ENCODE results near the gene EGFL6. TPM values are rescaled to one million over a fixed set of nuclear protein-coding genes. Genes with fewer than 3 reads are reported as not detected.

The EGFL6 gene
- total RNA-seq, 2 experiments from 2014 or later: 2.1 to 2.7 TPM

GRCh38 chrX:13652850-13653693 lies 83.7 kb downstream of the EGFL6 start, which contains the start of gene TCEANC:
TSS of gene TCEANC (plus strand) at chrX:13653141. CDS start at chrX:13662509, 9,368 bp downstream.
- intact Hi-C loops (cut with micrococcal nuclease): loop anchor here (5.0 to 10.0 kb wide), 2 partner anchors 82 to 379 kb away; partner anchors contain the start of genes OFD1 and TRAPPC2
- no peaks in the 10 kb centered on the region for H3K36me3 Mint-ChIP-seq (ENCODE audit: low read depth)
- H3K27ac Mint-ChIP-seq: peak within 1 kb of the TSS; percentile 90
- CTCF ChIA-PET: interaction anchor here (1.6 kb wide), 1 partner anchor 94 kb away, joined by 3 read pairs; no protein-coding TSS in a partner anchor
- no peaks in the 10 kb centered on the region for H3K27me3 Mint-ChIP-seq
- TF ChIP-seq CTCF (IDR thresholded peaks at IDR 0.05): no peak
- H3K9me3 Mint-ChIP-seq: no peaks in the 10 kb centered on the region
- peak within 1 kb of the TSS; percentile 80 for H3K4me3 Mint-ChIP-seq
- peaks cover 24% of the 10 kb centered on the region for H3K4me1 Mint-ChIP-seq (ENCODE audit: low read depth)
- ATAC-seq (peak; percentile 95), DNase-seq (peak; percentile 96)
- POLR2A ChIA-PET: interaction anchor here (0.9 to 2.0 kb wide), 4 partner anchors 16 to 376 kb away, joined by 4 to 5 read pairs (median 4); partner anchors contain the start of gene GEMIN8

- no peak for ATAC-seq
- TF ChIP-seq CTCF (IDR thresholded peaks at IDR 0.05): no peak
- H3K27ac Mint-ChIP-seq: peak overlapping the region; percentile 90
- ChIA-PET POLR2A (interaction anchor here (1.0 kb wide), 1 partner anchor 82 kb away, joined by 4 read pairs; no protein-coding TSS in a partner anchor), CTCF (no interaction called here)
- DNase-seq: no peak
- H3K4me1 Mint-ChIP-seq (ENCODE audit: low read depth): peaks cover 27% of the 10 kb centered on the region
- intact Hi-C loops (cut with micrococcal nuclease): loop anchor here (5.0 to 10.0 kb wide), 2 partner anchors 81 to 378 kb away; partner anchors contain the start of genes OFD1 and TRAPPC2
- no peaks in the 10 kb centered on the region for H3K27me3 Mint-ChIP-seq
- H3K36me3 Mint-ChIP-seq (ENCODE audit: low read depth): no peaks in the 10 kb centered on the region
- H3K9me3 Mint-ChIP-seq: no peaks in the 10 kb centered on the region
- peak overlapping the region; percentile 32 for H3K4me3 Mint-ChIP-seq
Measured at GRCh38 chrX:13654116-13654515, 84.7 kb downstream of the EGFL6 start.

GRCh38 chrX:13655674-13656073 lies 86.3 kb downstream of the EGFL6 start:
- ATAC-seq (no peak), DNase-seq (no peak)
- H3K9me3 Mint-ChIP-seq: no peaks in the 10 kb centered on the region
- no peak overlapping the region for H3K27ac Mint-ChIP-seq
- intact Hi-C loops (cut with micrococcal nuclease): loop anchor here (5.0 to 10.0 kb wide), 2 partner anchors 37 to 79 kb away; partner anchors contain the start of genes OFD1 and TRAPPC2
- H3K36me3 Mint-ChIP-seq (ENCODE audit: low read depth): peaks cover 4% of the 10 kb centered on the region
- H3K4me1 Mint-ChIP-seq (ENCODE audit: low read depth): peaks cover 28% of the 10 kb centered on the region
- no peak overlapping the region for H3K4me3 Mint-ChIP-seq
- POLR2A ChIA-PET: no interaction called here
- no peak for TF ChIP-seq CTCF (IDR thresholded peaks at IDR 0.05)
- CTCF ChIA-PET: interaction anchor here (1.2 kb wide), 1 partner anchor 81 kb away, joined by 3 read pairs; no protein-coding TSS in a partner anchor
- no peaks in the 10 kb centered on the region for H3K27me3 Mint-ChIP-seq

- ChIA-PET CTCF (interaction anchor here (1.0 to 1.6 kb wide), 8 partner anchors 8 to 376 kb away, joined by 3 to 8 read pairs (median 4); partner anchors contain the start of genes OFD1 and TRAPPC2), POLR2A (no interaction called here)
- Mint-ChIP-seq H3K4me1 (ENCODE audit: low read depth) (peaks cover 29% of the 10 kb centered on the region), H3K9me3 (no peaks in the 10 kb centered on the region), H3K36me3 (ENCODE audit: low read depth) (peaks cover 4% of the 10 kb centered on the region), H3K4me3 (no peak overlapping the region), H3K27ac (peak overlapping the region; percentile 55), H3K27me3 (no peaks in the 10 kb centered on the region)
- intact Hi-C loops (cut with micrococcal nuclease): loop anchor here (5.0 to 10.0 kb wide), 2 partner anchors 34 to 76 kb away; partner anchors contain the start of genes OFD1 and TRAPPC2
- peak; percentile 38 for TF ChIP-seq CTCF (IDR thresholded peaks at IDR 0.05)
- DNase-seq (peak; percentile 14), ATAC-seq (peak; percentile 34)
Measured at GRCh38 chrX:13658602-13659001, 89.2 kb downstream of the EGFL6 start.

All from activated CD8-positive, alpha-beta T cell treated with anti-CD3 and anti-CD28 coated beads for 36 hours (primary cell).